ENCODE results near the gene MYO1B. TPM values are rescaled to one million over a fixed set of nuclear protein-coding genes. Genes with fewer than 3 reads are reported as not detected.

Gene MYO1B
- total and polyA plus RNA-seq, 10 of the 15 experiments (the other 5 are each of a cell fraction or from before 2014, with no cell fraction given) = 0.10 to 4.2 (median 1.6) TPM

- TF ChIP-seq BRCA1 (IDR thresholded peaks at IDR 0.05; ENCODE audit: low read depth, low read length) = no peak
- TF ChIP-seq NRF1 (conservative IDR thresholded peaks at IDR 0.05; ENCODE audit: low read depth, low read length) = no peak
- TF ChIP-seq NFYA (IDR thresholded peaks at IDR 0.05; ENCODE audit: borderline replicate concordance, low read depth, low read length) = no peak
- TF ChIP-seq NFYB (IDR thresholded peaks at IDR 0.05; ENCODE audit: insufficient read depth, low read depth, low read length) = no peak
Observed at GRCh38 chr2:191318729-191319078, 73.5 kb downstream of the MYO1B start (continued).

- TF ChIP-seq SRF (IDR thresholded peaks at IDR 0.05; ENCODE audit: low read depth in 2 of 2, low read length in 2 of 2) (no peak), NBN (IDR thresholded peaks at IDR 0.05) (no peak)
- WGBS (ENCODE audit: insufficient coverage, insufficient replicate concordance, low lambda C conversion rate, missing lambda C conversion rate) = 0% methylated on average over 2 of the region's 2 CpGs
- intact Hi-C loops (cut with micrococcal nuclease; ENCODE audit: unreplicated experiment) = no loop called here
- ChIA-PET CTCF (interaction anchor here (0.6 kb wide), 1 partner anchor 44 kb away, joined by 3 read pairs; no protein-coding TSS in a partner anchor), SMC1A (ENCODE audit: uncharacterized antibody, unreplicated experiment) (no interaction called here), RAD21 (ENCODE audit: unreplicated experiment) (no interaction called here), POLR2A (no interaction called here)
- Histone ChIP-seq H3K79me2 (ENCODE audit: control insufficient read depth, insufficient read depth, low read length) (no peaks in the 10 kb centered on the region), H3K9ac (ENCODE audit: control insufficient read depth, insufficient read depth, low read length) (no peak overlapping the region), H3K4me1 (ENCODE audit: control insufficient read depth, insufficient read depth, low read length) (peaks cover 4% of the 10 kb centered on the region; the same call in 1 of the 2 replicates), H3K27ac (ENCODE audit: control insufficient read depth, insufficient read depth) (no peak overlapping the region), H4K20me1 (ENCODE audit: control insufficient read depth, insufficient read depth) (no peaks in the 10 kb centered on the region), H3K9me3 (replicated peaks; ENCODE audit: control insufficient read depth, insufficient read depth, low read length) (no peaks in the 10 kb centered on the region), H3K4me3 (no peak overlapping the region), H3K27me3 (replicated peaks in 1 of 2; ENCODE audit: control insufficient read depth in 2 of 2, insufficient read depth in 2 of 2, low read length in 1 of 2) (0 out of 4 replicates have a peak, but pooled peaks cover 0 to 6% of the 10 kb centered on the region in 2 experiments), H3K36me3 (ENCODE audit: control insufficient read depth in 2 of 2, insufficient read depth in 2 of 2, low read length in 1 of 2) (no peaks in the 10 kb centered on the region), H2AFZ (ENCODE audit: control insufficient read depth, low read depth, low read length) (no peak overlapping the region), H3K4me2 (ENCODE audit: control insufficient read depth, insufficient read depth) (no peak overlapping the region)
- no peak for ATAC-seq
- no TSS peak for BruUV-seq (replicated peaks)
- in situ Hi-C loops (cut with MboI) = no loop called here
- no peak for FAIRE-seq
- DNase-seq (ENCODE audit: low read depth, low spot score) = no peak
Observed at GRCh38 chr2:191319186-191319585, 74.0 kb downstream of the MYO1B start.

GRCh38 chr2:191320881-191321280 is 75.7 kb downstream of the MYO1B start:
- DNase-seq (ENCODE audit: low read depth, low spot score) = no peak
- intact Hi-C loops (cut with micrococcal nuclease; ENCODE audit: unreplicated experiment) = no loop called here
- ATAC-seq = no peak
- TF ChIP-seq EZH2 (IDR thresholded peaks at IDR 0.05; ENCODE audit: borderline replicate concordance, control insufficient read depth, low read depth, low read length) = no peak
- no peak for TF ChIP-seq E2F4 (IDR thresholded peaks at IDR 0.05; ENCODE audit: low read depth, low read length)
- no peak for TF ChIP-seq BHLHE40 (IDR thresholded peaks at IDR 0.05; ENCODE audit: borderline replicate concordance in 1 of 2, low read depth in 2 of 2, low read length in 1 of 2)
- no peak for TF ChIP-seq ZNF687 (IDR thresholded peaks at IDR 0.05)
- no peak for TF ChIP-seq POU2F2 (IDR thresholded peaks at IDR 0.05; ENCODE audit: borderline replicate concordance, low read depth, low read length)
- TF ChIP-seq POLR2A (IDR thresholded peaks at IDR 0.05; ENCODE audit: low read depth, low read length) = no peak

More at GRCh38 chr2:191320881-191321280, 75.7 kb downstream of the MYO1B start:
- FAIRE-seq = no peak
- no TSS peak for BruUV-seq (replicated peaks)
- Histone ChIP-seq H3K27me3 (replicated peaks in 1 of 2; ENCODE audit: control insufficient read depth in 2 of 2, insufficient read depth in 2 of 2, low read length in 1 of 2) (0 out of 4 replicates have a peak, but pooled peaks cover 0 to 6% of the 10 kb centered on the region in 2 experiments), H3K79me2 (ENCODE audit: control insufficient read depth, insufficient read depth, low read length) (no peaks in the 10 kb centered on the region), H4K20me1 (ENCODE audit: control insufficient read depth, insufficient read depth) (no peaks in the 10 kb centered on the region), H3K4me3 (no peak overlapping the region), H2AFZ (ENCODE audit: control insufficient read depth, low read depth, low read length) (no peak overlapping the region), H3K36me3 (ENCODE audit: control insufficient read depth in 2 of 2, insufficient read depth in 2 of 2, low read length in 1 of 2) (no peaks in the 10 kb centered on the region), H3K4me2 (ENCODE audit: control insufficient read depth, insufficient read depth) (no peak overlapping the region), H3K9ac (ENCODE audit: control insufficient read depth, insufficient read depth, low read length) (no peak overlapping the region), H3K9me3 (replicated peaks; ENCODE audit: control insufficient read depth, insufficient read depth, low read length) (no peaks in the 10 kb centered on the region), H3K4me1 (ENCODE audit: control insufficient read depth, insufficient read depth, low read length) (peaks cover 4% of the 10 kb centered on the region; the same call in 1 of the 2 replicates), H3K27ac (ENCODE audit: control insufficient read depth, insufficient read depth) (no peak overlapping the region)
- RAD21 ChIA-PET (ENCODE audit: unreplicated experiment) = no interaction called here
- 24% methylated on average over 1 of the region's 1 CpG for WGBS (ENCODE audit: insufficient coverage, insufficient replicate concordance, low lambda C conversion rate, missing lambda C conversion rate)
- SMC1A ChIA-PET (ENCODE audit: uncharacterized antibody, unreplicated experiment) = no interaction called here
- POLR2A ChIA-PET = interaction anchor here (1.1 kb wide), 1 partner anchor 9 kb away, joined by 3 read pairs; no protein-coding TSS in a partner anchor
- CTCF ChIA-PET = no interaction called here
- in situ Hi-C loops (cut with MboI) = no loop called here

Data from GM12878 (cell line).